Activated CD8-positive, alpha-beta memory T cell treated with anti-CD3 and anti-CD28 coated beads, Interleukin-2, amount 50 U/mL, for 1 hour (primary cell): ENCODE data around the gene FUT2.
A peak's percentile ranks its signal among the peaks of the same experiment; 100 is the strongest.
"Not testable (repeated sequence)": the region's sequence is repeated elsewhere in the genome, so short reads cannot be mapped to it uniquely, and the experiment has no call there.

ENCODE experiments used
- DNase-seq: peaks from one replicate; pipeline ENCODE4 v3.0.0-alpha.2; 2020; ENCODE audit errors: extremely low read depth

The FUT2 gene

DNA sequence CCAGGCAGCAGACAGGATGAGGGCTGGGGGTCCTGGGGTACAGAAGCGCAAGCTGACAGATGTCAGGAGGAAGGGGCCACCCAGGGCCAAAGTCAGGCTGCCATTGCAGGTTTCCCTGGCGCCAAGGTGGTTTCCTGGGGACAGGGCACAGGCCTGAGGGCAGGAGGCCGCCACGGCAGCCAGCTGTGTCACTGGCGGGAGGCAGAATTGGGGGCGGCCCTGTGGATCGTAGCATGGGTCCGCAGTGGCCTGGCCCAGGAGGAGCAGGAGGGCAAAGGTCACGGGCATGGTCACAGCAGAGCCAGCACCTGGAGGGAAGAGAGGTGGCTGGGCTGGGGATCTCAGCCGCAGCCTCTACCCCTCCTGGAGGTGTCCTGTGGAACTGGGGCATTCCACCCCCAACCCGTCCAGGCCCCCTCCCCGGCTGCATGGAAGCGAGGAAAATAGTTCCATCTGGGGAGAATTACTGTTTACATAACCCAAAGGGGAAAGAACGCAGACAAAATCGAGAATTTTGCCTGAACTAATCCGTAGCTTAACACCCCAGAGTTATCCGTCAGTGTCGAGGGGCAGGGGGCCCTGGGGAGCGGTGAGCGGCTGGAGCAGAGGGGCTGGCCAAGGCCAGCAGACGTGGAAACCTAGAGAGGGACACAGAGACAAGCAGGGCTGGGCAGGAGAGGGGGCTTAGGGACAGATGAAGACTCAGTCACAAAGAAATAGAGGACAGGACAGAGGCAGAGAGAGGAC lies 24.9 kb upstream of the FUT2 start:
- DNase-seq = no peak

DNA sequence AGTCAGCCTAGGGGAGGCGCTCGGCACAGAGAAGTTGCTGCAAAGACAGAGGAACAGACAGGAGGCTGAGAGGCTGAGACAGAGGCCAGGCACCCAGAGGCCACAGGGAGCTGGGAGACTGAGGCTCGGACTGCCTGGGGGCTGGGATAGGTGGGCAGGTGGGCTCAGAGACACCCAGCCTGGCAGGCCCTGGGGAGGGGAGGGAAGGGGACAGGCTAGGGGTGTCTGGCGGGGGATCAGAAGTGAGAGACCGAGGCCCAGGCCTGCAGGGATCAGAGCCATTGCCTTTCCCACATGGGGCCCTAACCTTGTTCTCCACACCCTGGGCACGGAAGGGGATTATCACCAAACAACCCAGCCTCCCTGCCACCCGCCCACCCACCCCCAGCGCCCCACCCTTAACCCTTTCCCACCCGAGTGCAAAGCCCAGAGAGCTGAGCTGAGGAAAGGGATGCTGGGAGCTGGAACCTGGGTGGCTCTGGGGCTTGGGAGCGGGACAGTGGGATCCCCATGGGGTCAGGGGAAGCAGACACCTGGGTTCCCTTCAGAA lies 24.2 kb upstream of the FUT2 start:
- no peak for DNase-seq

DNA sequence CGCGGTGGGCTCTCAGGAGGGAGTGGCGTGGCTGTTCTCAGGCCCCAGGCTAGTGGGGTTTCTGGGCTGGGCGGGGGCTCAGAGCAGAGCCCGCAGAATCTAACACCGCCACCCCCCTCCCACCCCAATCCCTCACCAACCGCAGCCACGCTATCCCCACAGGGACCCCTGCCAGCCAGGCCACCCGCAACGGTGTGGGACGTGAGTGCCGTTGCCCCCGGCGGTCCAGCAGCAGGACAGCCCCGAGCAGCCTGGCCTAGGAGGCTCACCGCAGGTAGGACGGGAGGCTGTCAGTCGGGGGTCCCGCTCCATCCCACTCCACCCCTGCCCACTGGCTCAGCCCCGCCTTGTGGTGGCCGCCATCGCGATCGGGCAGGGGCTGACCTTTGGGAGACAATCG lies 22.8 kb upstream of the FUT2 start, which contains the start of gene NTN5:
NTN5 (minus strand) TSS at position 24 of the 400 bp plus-strand sequence. CDS start 2,031 bp downstream, outside the sequence.
- no peak for DNase-seq

DNA sequence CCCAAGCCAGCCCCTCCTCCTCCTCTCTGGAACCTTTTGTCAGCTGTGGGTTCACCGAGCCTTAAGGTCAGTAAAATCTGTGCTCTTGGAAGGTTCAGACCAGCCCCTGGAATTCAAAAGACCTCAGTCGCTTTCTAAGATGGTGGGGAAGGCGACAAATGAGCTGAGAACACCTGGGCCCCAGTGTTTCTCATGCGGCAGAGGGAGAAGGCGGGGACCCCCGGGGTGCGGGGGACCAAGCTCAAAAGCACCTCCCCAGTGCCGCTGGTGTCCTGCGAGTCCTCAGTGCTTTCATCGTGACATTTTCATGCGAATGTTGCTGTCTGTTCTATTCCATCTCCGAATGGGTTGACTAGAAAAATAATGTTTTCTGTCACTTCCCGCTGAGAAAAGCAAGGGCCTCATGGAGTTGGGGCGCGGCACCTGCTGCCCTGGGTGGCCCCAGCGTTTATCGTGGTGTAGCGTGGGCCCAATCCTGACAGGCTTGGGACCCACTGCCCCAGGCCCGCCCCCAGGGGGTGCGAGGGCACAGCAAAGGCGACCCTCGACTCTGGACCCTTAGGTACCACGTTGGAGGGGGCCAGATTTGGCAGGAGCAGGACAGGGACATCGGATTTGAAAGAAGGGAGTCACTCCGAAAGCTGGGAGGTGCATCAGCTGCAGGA lies 22.2 kb upstream of the FUT2 start:
- no peak for DNase-seq

DNA sequence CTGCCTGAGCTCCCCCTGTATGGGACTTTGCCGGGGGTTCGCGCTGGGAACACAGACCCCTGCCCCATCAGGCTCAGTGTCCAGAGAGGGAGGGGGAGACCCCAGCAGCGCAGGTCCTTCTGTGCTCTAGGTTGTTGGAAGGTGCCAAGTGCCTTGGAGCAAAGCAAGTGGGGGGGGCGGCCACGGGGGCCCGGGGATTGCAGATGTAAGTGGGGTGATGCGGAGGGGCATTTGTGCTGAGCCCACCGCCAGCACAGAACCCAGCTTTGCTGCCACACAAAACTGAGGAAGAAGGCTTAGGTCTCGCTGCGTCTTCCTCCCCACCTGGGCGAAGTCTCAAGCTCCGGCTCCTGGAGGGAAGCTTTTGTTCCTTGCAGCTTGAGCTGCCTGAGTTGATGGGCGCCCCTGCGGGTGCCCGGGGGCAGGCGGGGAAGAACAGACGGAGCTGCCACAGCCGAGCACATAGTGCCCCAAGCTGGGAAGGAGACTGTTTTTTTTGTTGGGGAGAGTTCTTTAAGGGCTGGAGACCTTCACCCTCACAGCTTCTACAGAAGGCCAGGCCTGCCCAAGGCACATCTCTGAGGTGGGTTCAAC lies 21.5 kb upstream of the FUT2 start:
- no peak for DNase-seq

DNA sequence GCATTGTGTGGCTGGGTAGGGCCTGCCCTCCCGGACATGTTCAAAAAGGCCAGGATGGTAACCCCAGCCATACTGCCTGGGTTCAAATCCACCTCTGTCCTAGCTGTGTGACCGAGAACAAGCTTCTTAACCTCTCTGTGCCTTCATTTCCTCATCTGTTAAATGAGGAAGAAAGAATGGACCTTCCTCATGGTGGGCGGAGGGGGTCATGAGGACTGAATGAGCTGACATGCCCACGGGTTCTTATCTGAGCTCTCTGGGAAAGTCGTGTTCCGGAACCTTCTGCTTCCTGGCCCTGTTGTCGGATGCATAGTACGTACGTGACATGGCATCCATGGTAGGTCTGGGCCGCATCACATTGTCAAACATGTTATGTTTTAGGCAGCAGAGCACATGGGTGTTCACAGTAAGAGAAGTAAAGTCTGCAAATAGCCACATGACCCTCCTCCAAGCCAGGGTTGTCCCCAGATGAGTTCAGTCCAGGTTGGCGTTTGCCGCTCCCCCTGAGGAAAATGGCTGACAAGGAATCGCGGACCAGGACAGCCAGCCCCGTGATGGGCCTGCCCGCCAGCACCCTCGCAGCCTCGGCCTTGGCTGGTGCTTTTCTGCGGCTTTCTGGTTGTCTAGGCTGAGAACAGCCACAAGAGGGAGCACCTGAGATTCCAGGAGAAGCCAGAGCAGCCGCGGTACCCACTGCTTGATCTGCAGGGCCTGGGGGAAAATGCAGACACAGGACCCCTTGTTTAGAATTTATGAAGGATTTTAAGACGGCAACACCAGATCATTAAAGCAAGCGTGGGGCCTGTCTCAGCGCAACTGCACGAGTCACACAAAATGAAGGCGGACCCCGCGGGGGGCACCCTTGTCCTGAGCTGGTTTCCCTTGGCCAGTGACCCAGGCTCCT lies 20.6 kb upstream of the FUT2 start:
- DNase-seq = peak; percentile 47

DNA sequence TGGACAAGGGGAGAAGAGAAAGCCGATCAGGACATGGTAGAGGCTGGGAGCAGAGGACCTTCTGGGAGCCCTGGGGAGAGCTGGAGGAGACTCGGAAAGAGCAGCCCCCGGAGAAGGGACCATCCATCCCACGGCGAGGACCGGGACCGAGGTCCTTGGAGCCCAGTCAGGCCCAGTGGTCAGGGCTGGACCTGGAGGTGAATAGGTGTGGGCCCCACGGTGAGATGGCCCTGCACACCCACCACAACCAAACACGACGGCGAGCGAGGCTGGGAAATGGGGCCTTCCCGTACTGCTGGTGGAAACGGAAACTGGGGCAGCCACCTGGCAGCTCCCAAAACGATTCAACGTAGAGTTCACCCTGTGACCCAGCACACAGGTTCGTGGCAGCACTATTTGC lies 19.3 kb upstream of the FUT2 start:
- no peak for DNase-seq

DNA sequence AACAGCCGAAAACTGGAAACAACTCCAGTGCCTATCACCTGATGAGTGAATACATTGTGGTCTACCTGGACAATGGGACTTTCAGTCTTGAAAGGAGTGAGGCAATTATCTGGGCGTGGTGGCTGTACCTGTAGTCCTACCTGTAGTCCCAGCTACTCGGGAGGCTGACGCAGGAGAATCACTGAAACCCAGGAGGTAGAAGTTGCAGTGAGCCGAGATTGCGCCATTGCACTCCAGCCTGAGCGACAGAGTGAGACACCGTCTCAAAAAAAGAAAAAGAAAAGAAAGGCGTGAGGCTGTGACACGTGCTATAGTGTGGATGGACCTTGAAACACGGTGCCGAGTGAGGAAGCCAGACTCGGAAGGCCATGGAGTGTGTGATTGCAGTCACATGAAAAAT lies 18.9 kb upstream of the FUT2 start:
- DNase-seq = no peak

DNA sequence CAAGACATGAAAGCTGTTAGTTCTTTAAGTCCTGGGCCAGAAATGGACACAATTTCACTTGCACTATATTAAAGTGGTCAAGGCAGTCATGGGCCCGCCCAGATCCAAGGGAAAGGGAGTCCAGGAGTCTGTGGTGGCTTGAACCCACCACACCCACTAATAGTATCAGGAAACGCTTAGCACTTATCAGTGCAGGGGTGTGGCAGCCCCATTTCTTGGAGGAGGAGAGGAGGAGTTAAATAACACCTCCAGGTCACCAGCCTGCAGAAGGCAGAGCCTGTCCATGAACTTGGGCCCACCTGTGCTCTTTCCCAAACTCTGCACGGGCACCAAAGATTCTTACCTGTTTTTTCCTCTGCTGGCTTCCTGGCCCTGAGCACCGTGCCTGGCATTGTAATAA lies 17.6 kb upstream of the FUT2 start:
- DNase-seq = no peak

DNA sequence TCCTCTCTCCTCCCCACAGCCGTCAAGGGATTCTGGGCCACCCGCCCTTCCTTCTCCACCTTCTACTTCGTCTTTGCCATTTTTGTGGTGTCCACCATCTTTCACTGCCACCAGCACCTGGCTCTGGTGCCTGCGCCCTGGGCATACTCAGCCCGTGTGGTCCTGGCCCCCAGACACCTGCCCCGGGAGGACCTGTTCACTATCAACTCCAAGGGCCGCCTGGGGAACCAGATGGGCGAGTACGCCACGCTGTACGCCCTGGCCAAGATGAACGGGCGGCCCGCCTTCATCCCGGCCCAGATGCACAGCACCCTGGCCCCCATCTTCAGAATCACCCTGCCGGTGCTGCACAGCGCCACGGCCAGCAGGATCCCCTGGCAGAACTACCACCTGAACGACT lies 15.8 kb upstream of the FUT2 start:
- not testable (repeated sequence) for DNase-seq

DNA sequence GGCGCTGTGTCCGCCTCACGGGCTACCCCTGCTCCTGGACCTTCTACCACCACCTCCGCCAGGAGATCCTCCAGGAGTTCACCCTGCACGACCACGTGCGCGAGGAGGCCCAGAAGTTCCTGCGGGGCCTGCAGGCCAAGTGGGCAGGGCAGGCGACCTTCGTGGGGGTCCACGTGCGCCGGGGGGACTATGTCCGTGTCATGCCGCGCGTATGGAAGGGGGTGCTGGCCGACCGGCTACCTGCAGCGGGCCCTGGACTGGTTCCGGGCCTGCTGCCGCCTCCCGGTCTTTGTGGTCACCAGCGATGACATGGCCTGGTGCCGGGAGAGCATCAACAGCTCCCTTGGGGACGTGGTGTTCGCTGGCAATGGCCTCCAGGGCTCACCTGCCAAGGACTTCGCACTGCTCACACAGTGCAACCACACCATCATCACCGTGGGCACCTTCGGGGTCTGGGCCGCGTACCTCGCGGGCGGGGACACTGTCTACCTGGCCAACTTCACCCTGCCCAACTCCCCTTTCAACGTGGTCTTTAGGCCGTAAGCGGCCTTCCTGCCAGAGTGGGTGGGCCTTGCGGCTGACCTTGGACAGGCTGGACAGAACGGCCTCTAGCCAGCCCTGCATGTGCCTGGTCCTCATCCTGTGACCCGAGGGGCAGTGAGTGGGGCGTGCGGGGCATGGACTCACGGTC lies 15.2 kb upstream of the FUT2 start:
- DNase-seq = no peak

DNA sequence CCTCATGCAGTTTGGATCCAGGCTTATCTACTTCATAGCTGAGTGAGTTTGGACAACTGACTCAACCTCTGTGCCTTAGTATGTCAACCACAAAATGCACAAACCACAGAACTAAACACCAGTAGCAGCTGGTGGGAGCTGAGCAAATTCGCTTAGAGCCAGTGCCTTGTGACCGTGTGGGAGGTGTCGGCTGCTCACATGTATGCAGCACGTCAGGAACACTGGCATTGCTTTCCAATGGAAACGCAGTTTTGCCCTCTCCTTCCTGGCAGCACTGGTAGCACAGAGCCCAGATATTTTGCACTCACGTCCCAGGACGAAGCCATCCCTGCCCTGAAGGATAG lies 14.7 kb upstream of the FUT2 start:
- DNase-seq = no peak

DNA sequence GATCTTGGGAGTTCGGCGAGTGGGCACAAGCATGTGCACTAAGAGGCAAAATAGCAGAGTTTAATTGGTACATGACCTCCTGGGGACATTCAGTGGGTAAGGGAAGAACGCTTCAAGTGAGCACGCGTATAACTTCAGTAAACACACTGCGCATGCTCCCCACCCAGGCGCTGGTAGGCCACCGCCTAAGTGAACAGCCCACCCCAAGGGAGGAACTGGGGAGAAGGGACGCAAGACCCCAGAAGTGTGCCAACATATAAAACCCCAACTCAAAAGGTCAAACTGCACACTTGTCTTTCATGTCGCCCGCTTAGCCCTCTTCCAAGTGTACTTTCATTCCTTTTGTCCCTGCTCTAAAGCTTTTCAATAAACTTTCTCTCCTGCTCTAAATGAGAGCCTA lies 12.4 kb upstream of the FUT2 start:
- no peak for DNase-seq

DNA sequence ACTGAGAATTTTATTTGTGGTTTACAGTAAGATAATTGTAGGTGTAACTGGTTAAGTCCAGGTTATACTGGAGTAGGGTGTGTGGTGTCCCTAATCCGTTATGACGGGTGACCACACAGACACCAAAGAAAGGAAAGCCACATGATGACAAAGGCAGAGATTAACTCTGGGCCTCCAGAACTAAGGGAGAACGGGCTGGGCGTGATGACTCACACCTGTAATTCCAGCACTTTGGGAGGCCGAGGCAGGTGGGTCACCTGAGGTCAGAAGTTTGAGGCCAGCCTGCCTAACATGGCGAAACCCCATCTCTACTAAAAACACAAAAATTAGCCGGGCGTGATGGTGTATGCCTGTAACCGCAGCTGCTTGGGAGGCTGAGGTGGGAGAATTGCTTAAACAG lies 10.2 kb upstream of the FUT2 start:
- DNase-seq = no peak

DNA sequence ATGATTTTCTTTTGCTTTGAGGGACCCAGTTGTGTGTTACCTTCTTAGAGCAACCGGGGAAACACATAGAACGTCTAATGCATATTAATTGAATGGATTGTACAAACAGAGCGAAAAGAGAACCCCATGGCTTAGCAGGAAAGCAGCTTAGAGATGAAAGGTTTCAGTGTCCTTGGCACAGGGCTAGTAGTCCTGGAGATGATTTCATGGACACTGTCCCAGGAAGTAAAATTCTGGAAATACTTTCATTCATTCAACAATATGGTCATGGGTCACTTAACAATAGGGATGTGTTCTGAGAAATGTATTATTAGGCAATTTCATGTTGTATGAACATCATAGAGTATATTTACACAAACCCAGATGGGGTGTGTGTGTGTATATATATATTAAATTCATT lies 9.7 kb upstream of the FUT2 start:
- DNase-seq = no peak

DNA sequence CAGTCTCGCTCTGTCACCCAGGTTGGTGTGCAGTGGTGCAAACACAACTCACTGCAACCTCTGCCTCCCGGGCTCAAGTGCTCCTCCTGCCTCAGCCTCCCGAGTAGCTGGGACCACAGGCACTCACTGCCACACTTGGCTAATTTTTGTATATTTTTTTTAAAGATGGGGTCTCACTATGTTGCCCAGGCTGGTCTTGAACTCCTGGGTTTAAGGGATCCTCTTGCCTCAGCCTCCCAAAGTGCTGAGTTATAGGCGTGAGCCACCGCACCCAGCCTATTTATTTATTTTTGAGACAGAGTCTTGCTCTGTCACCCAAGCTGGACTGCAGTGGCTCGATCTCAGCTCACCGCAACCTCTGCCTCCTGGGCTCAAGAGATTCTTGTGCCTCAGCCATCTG lies 9.1 kb upstream of the FUT2 start:
- not testable (repeated sequence) for DNase-seq

DNA sequence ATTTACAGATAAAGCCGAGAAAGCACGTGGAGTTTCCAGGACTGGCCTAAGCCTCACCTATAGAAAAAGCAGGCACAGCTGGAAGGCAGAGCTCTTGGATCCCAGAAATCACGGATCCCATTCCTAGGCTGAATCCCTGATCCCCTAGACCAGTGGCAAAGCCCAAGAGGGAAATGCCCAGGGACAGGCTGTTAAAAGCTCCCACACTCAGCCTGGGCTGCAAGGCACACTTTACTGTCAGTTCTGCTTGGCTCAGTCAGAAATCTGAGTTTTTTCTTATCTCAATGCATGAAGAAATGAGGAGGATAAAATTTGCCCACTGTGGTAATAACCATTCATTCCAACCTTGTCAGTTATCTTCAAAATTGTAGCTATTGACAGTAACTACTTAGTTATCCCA lies 8.0 kb upstream of the FUT2 start:
- no peak for DNase-seq

DNA sequence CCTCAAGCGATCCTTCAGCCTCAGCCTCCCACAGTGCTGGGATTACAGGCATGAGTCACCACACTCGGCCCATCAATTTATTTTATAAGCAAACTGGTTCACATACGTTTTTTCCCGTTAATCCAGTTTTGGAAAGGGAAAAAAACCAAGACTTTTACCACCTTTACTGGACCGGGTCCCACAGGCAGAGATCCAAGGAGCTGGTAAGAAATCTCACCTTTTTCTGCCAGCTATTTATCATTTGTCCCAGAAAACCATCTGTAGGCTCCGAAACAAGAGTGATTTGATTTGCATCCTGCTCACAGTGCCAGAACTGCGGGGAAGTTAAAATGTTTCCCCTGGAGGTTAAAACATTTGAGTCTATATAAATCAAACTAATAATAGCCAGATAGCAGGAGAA lies 6.3 kb upstream of the FUT2 start:
- DNase-seq = no peak

DNA sequence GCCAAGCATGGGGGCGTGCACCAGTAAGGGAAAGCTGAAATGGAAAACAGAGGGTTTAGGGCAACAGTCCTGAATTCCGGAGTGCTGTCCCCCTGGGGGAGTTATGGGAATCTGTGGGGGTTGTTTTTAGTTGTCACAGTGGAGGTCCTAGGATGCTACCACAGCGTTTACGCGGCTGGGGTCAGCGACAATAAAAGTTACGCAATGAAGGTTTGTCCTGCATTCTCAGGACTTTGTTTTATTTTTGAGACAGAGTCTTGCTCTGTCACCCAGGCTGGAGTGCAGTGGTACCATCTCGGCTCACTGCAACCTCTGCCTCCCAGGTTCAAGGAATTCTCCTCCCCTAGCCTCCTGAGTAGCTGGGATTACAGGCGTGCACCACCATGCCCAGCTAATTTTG lies 2.1 kb upstream of the FUT2 start:
- not testable (repeated sequence) for DNase-seq

DNA sequence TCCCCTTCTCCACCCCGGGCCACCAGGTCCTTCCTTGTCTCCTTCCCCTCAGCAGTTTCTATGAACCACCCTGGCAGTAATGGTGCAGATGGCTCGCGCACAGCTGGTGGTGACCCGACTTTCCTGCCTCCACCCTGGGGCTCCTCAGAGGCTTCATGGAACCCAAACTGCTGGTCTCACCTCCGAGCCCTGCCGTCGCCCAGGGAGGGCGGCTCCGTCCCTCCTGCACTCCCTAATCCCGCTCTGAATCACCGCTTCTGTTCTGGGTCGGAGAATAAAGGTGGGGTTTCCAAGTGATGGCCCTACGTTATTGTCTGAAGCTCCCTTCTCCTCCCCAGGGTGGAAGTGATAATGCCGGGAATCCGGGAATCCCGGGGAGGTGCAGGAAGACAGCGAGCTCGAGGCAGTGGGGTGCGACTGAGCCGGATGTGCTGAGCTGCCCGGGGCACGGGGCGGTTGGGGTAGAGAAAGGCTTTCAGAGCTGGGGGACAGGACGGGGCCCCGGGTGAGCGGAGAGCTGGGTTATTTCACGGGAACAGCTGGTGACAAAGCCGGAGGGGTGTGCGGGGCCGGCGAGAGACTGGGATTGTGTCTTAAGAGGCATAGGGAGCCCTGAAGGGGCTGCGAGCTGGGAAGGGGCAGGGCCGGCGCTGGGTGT lies 711 bp downstream of the FUT2 start:
- no peak for DNase-seq

DNA sequence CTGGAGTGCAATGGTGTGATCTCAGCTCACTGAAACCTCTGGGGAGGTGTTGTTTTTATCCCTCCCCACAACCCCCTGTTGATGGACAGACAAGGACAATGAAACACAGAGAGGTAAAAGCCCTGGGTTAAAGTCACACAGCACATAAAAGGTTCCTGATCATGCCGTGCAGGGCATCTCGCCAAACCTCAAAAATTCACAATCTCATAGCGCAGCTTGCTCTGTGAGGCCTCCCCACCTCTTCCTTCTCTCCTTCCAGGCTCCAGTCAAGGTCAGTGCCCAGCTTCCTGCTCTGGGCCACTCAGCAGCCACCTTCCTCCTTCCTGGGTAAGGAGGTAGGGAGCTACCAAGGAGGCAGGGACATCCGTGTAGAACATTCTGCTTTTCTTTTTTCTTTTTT lies 2.3 kb downstream of the FUT2 start:
- no peak for DNase-seq
